HG02588 (cell line): ENCODE data around the gene ETFB.

Experiments
- ATAC-seq: cut with Tn5 transposase; IDR thresholded peaks from one replicate; pipeline ENCODE4 v1.9.1; 2021; ENCODE audit warnings: mild to moderate bottlenecking, moderate library complexity; ENCODE audit not compliant: unreplicated experiment

ETFB gene

GRCh38 chr19:51297406-51297805, 68.8 kb downstream of the ETFB start:
- ATAC-seq = no peak

- ATAC-seq = no peak
Observed at GRCh38 chr19:51296336-51297093, 69.7 kb downstream of the ETFB start.

- no peak for ATAC-seq
Observed at GRCh38 chr19:51295382-51296126, 70.6 kb downstream of the ETFB start.
